Ureter (tissue), 1 donor: ENCODE measurements around the gene CABLES2. TPM values are rescaled to one million over a fixed set of nuclear protein-coding genes. Genes with fewer than 3 reads are reported as not detected.

Experiments used
- DNase-seq: peaks from one replicate; pipeline ENCODE4 v3.0.0-alpha.2; 2020; ENCODE audit warnings: low spot score
- total RNA-seq: library from RNA; stranded (reverse); gene quantifications from one replicate; pipeline ENCODE4 v1.2.4, GENCODE V29; 2023
- donor health status: DM: yes; HTN: yes; CAD: no.

The CABLES2 gene
- total RNA-seq, 1 donor from 2014 or later = 4.0 TPM

GRCh38 chr20:62361799-62362589 lies 45.1 kb downstream of the CABLES2 start:
- DNase-seq = no peak

- DNase-seq = no peak
These were observed 46.0 kb downstream of the CABLES2 start for GRCh38 chr20:62360854-62361798.

- DNase-seq = no peak
These were observed 47.5 kb downstream of the CABLES2 start for GRCh38 chr20:62359491-62360121.

GRCh38 chr20:62359043-62359490 lies 48.0 kb downstream of the CABLES2 start:
- no peak for DNase-seq

GRCh38 chr20:62358171-62359042 lies 48.7 kb downstream of the CABLES2 start:
- DNase-seq = no peak

GRCh38 chr20:62357681-62358080 lies 49.4 kb downstream of the CABLES2 start:
- DNase-seq = no peak

GRCh38 chr20:62357187-62357667 lies 49.9 kb downstream of the CABLES2 start:
- DNase-seq = no peak

GRCh38 chr20:62356589-62357186 lies 50.4 kb downstream of the CABLES2 start:
- no peak for DNase-seq

GRCh38 chr20:62355878-62356588 lies 51.1 kb downstream of the CABLES2 start:
- DNase-seq = no peak

GRCh38 chr20:62355516-62355877 lies 51.6 kb downstream of the CABLES2 start:
- no peak for DNase-seq

GRCh38 chr20:62354811-62355341 lies 52.2 kb downstream of the CABLES2 start:
- DNase-seq = no peak

GRCh38 chr20:62354031-62354808 lies 52.9 kb downstream of the CABLES2 start:
- DNase-seq = no peak

GRCh38 chr20:62353289-62354030 lies 53.6 kb downstream of the CABLES2 start:
- DNase-seq = no peak

GRCh38 chr20:62352402-62353288 lies 54.4 kb downstream of the CABLES2 start:
- peak; percentile 75 for DNase-seq

- no peak for DNase-seq
These were observed 55.4 kb downstream of the CABLES2 start for GRCh38 chr20:62351469-62352401.
